Astrocyte (in vitro differentiated cells and primary cell): Measurements from ENCODE around the gene LCK.

ENCODE experiments used
- CTCF ChIP-seq: IDR thresholded peaks from 2 replicates; pipeline ENCODE4 v1.5.1; 2011; ENCODE audit warnings: low read depth, mild to moderate bottlenecking, inconsistent platforms, low read length, moderate library complexity; ENCODE audit not compliant: insufficient read depth
- EZH2 ChIP-seq: IDR thresholded peaks from 2 replicates; pipeline ENCODE4 v1.6.1; 2012; ENCODE audit warnings: mild to moderate bottlenecking, low read length, inconsistent platforms; ENCODE audit not compliant: insufficient read depth

GRCh38 chr1:32204943-32205361 lies 46.1 kb upstream of the LCK start:
- TF ChIP-seq EZH2 (no peak), CTCF (no peak)
